ENCODE measurements around the gene TMEM26. TPM values are rescaled to one million over a fixed set of nuclear protein-coding genes. Genes with fewer than 3 reads are reported as not detected.

Gene TMEM26
- total RNA-seq, 4 donors from 2014 or later: 0.03 to 0.07 TPM; not detected in 2

- WGBS, 2 donors: 56 to 64% methylated on average over 2 of the region's 2 CpGs
- no peak overlapping the region for H3K4me3 ChIP-seq (ENCODE audit: low read depth, poor library complexity, severe bottlenecking)
- DNase-seq (ENCODE audit: low spot score in 2 of 2): no peak
- intact Hi-C loops (cut with DNase I; ENCODE audit: low total_unique reads): no loop called here
- TF ChIP-seq POLR2A (IDR thresholded peaks at IDR 0.05) (no peak), CTCF (IDR thresholded peaks at IDR 0.05) (no peak)
Observed at GRCh38 chr10:61411706-61412105, 41.5 kb downstream of the TMEM26 start.

- TF ChIP-seq CTCF (IDR thresholded peaks at IDR 0.05) (no peak), POLR2A (IDR thresholded peaks at IDR 0.05) (no peak)
- DNase-seq (ENCODE audit: low spot score in 2 of 2): peak in 1 of 2 donors; percentile 56
- no peak overlapping the region for H3K4me3 ChIP-seq (ENCODE audit: low read depth, poor library complexity, severe bottlenecking)
- WGBS, 2 donors: 89 to 92% methylated on average over 18 of the region's 18 CpGs
- intact Hi-C loops (cut with DNase I; ENCODE audit: low total_unique reads): no loop called here
Observed at GRCh38 chr10:61410353-61411070, 42.7 kb downstream of the TMEM26 start.

GRCh38 chr10:61409157-61409556 lies 44.0 kb downstream of the TMEM26 start:
- intact Hi-C loops (cut with DNase I; ENCODE audit: low total_unique reads): no loop called here
- no peak for DNase-seq (ENCODE audit: low spot score in 2 of 2)
- no peak for TF ChIP-seq CTCF (IDR thresholded peaks at IDR 0.05)
- no peak for TF ChIP-seq POLR2A (IDR thresholded peaks at IDR 0.05)
- no peak overlapping the region for H3K4me3 ChIP-seq (ENCODE audit: low read depth, poor library complexity, severe bottlenecking)
- 92 to 96% methylated on average over 7 of the region's 7 CpGs for WGBS, 2 donors

GRCh38 chr10:61408105-61408504 lies 45.1 kb downstream of the TMEM26 start:
- H3K4me3 ChIP-seq (ENCODE audit: low read depth, poor library complexity, severe bottlenecking): no peak overlapping the region
- 41 to 54% methylated on average over 4 of the region's 4 CpGs for WGBS, 2 donors
- DNase-seq (ENCODE audit: low spot score in 2 of 2): no peak
- intact Hi-C loops (cut with DNase I; ENCODE audit: low total_unique reads): no loop called here
- TF ChIP-seq POLR2A (IDR thresholded peaks at IDR 0.05) (no peak), CTCF (IDR thresholded peaks at IDR 0.05) (no peak)

- 86 to 88% methylated on average over 3 of the region's 3 CpGs for WGBS, 2 donors
- TF ChIP-seq POLR2A (IDR thresholded peaks at IDR 0.05) (no peak), CTCF (IDR thresholded peaks at IDR 0.05) (no peak)
- no peak for DNase-seq (ENCODE audit: low spot score in 2 of 2)
- H3K4me3 ChIP-seq (ENCODE audit: low read depth, poor library complexity, severe bottlenecking): no peak overlapping the region
- intact Hi-C loops (cut with DNase I; ENCODE audit: low total_unique reads): no loop called here
Observed at GRCh38 chr10:61406736-61407135, 46.4 kb downstream of the TMEM26 start.

GRCh38 chr10:61406242-61406641 lies 46.9 kb downstream of the TMEM26 start:
- H3K4me3 ChIP-seq (ENCODE audit: low read depth, poor library complexity, severe bottlenecking): no peak overlapping the region
- intact Hi-C loops (cut with DNase I; ENCODE audit: low total_unique reads): no loop called here
- TF ChIP-seq POLR2A (IDR thresholded peaks at IDR 0.05) (no peak), CTCF (IDR thresholded peaks at IDR 0.05) (no peak)

More at GRCh38 chr10:61406242-61406641, 46.9 kb downstream of the TMEM26 start:
- DNase-seq (ENCODE audit: low spot score in 2 of 2): no peak
